GM18951 (cell line): ENCODE data around the gene ACSF2.

Experiments used
- POLR2A ChIP-seq: IDR thresholded peaks from 4 replicates; pipeline ENCODE4 v1.6.1; 2011; ENCODE audit warnings: mild to moderate bottlenecking; ENCODE audit not compliant: insufficient read length, insufficient read depth; ENCODE audit errors: extremely low read depth
- in situ Hi-C: fragments of 300-500 bp; cut with MboI; formaldehyde crosslinking; loops from one replicate; pipeline ENCODE4 v1.12.0; 2022; ENCODE audit warnings: low sequenced_read_pairs, mixed read lengths, inconsistent platforms; ENCODE audit not compliant: unreplicated experiment

The ACSF2 gene

GRCh38 chr17:50439008-50439407, 13.0 kb downstream of the ACSF2 start:
- in situ Hi-C loops = no loop called here
- no peak for TF ChIP-seq POLR2A

- in situ Hi-C loops = no loop called here
- no peak for TF ChIP-seq POLR2A
These were observed 14.3 kb downstream of the ACSF2 start for GRCh38 chr17:50440172-50440837.

GRCh38 chr17:50440838-50441829, 15.1 kb downstream of the ACSF2 start:
- TF ChIP-seq POLR2A = no peak
- in situ Hi-C loops = no loop called here

- in situ Hi-C loops = no loop called here
- TF ChIP-seq POLR2A = no peak
These were observed 17.5 kb downstream of the ACSF2 start for GRCh38 chr17:50443505-50443974.

- TF ChIP-seq POLR2A = no peak
These were observed 19.1 kb downstream of the ACSF2 start for GRCh38 chr17:50444841-50445715.

GRCh38 chr17:50445730-50446325, 19.8 kb downstream of the ACSF2 start:
- in situ Hi-C loops = no loop called here
- no peak for TF ChIP-seq POLR2A

More at GRCh38 chr17:50444841-50445715, 19.1 kb downstream of the ACSF2 start:
- in situ Hi-C loops = no loop called here

- in situ Hi-C loops = no loop called here
- TF ChIP-seq POLR2A = no peak
These were observed 22.0 kb downstream of the ACSF2 start for GRCh38 chr17:50447870-50448595.

GRCh38 chr17:50448643-50449042, 22.6 kb downstream of the ACSF2 start:
- in situ Hi-C loops = no loop called here
- no peak for TF ChIP-seq POLR2A

- no peak for TF ChIP-seq POLR2A
- in situ Hi-C loops = no loop called here
These were observed 26.1 kb downstream of the ACSF2 start for GRCh38 chr17:50451943-50452629.

- in situ Hi-C loops = no loop called here
- no peak for TF ChIP-seq POLR2A
These were observed 26.7 kb downstream of the ACSF2 start for GRCh38 chr17:50452630-50453300.

GRCh38 chr17:50453901-50454300, 27.9 kb downstream of the ACSF2 start:
- TF ChIP-seq POLR2A = no peak
- in situ Hi-C loops = no loop called here
